ENCODE results near the gene GTPBP4. TPM values are rescaled to one million over a fixed set of nuclear protein-coding genes. Genes with fewer than 3 reads are reported as not detected.
"Not testable (repeated sequence)": the region's sequence is repeated elsewhere in the genome, so short reads cannot be mapped to it uniquely, and the experiment has no call there.

GTPBP4 gene
- total and polyA plus RNA-seq, 9 donors: 29.0 to 55.1 (median 47.3) TPM

DNA sequence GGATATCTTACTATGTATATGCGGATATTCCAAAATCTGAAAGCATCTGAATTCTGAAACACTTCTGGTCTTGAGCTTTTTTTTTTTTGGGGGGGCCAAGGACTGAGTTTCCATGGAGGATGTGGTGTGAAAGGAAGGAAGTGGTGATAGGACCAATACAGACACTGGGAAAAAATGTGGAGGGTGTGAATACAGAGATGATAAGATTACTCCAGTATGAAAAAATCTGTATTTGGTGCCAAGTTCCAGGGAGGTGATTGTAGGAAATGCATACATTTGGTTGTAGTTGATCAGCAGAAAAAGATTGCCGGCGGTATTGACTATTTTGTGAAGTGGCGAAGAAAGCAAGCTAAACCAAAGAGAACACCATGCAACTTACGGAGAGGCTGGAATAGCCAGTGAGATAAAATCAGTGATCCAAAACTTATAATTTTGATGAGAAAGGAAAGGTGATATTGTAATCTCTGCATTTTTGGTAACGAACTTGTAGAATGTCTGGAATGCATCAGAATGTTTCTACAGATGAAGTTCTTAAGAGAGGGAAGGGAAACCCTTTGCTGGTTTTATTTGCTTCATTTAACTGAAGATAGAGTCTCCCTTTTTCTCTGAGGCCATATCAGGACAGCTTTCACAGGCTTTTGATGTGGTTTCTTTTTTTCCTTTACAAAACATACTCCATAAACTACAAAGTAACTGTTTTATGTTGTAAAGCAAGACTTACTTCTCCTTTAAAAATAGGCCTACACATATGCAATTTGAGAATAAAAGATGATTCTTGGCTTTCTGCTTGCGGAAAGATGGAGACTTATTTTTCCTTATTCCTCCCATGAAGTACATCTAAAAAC is 73.9 kb downstream of the GTPBP4 start:
- Histone ChIP-seq H3K36me3 (ENCODE audit: control insufficient read depth, insufficient read depth, low read length) (peaks cover 6% of the 10 kb centered on the region), H3K4me3 (ENCODE audit: low read length) (no peak overlapping the region), H3K27me3 (ENCODE audit: control insufficient read depth, insufficient read depth, low read length) (no peaks in the 10 kb centered on the region), H3K27ac (ENCODE audit: low read length) (no peak overlapping the region), H3K9me3 (replicated peaks; ENCODE audit: control insufficient read depth, low read depth, low read length) (no peaks in the 10 kb centered on the region), H3K4me1 (ENCODE audit: control insufficient read depth, insufficient read depth, low read length) (peaks cover 9% of the 10 kb centered on the region)
- no peak for DNase-seq
- 98% methylated on average over 4 of the region's 7 CpGs for WGBS (ENCODE audit: insufficient coverage)

DNA sequence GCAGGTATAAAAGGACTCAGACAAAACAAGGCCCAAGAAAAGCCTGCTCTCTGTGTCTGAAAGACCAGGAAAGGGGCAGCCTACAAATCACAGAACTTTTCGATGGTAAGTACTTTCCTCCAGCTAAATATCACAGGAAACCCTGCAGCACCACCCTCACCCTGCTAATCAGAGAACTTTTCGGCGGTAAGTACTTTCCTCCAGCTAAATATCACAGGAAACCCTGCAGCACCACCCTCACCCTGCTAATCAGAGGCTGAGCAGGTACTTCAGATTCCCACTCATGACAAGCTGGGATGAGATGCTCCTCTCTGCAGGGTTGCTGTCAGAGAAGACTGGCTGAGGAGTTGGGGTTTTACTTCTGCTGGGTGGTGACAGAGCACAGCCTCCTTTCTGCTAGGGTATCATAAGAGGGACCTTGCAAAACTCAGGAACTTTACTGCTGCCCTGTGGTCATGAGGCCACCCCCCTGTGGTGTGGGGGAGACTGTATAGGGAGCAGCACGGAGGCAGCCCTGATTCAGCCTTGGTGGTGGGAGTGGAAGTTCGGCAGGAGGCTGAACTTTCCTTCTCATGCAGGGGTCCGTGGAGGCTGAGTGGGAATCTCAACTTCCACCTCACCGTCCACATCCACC is 75.1 kb downstream of the GTPBP4 start:
- Histone ChIP-seq H3K36me3 (ENCODE audit: control insufficient read depth, insufficient read depth, low read length) (peaks cover 6% of the 10 kb centered on the region), H3K4me1 (ENCODE audit: control insufficient read depth, insufficient read depth, low read length) (no peaks in the 10 kb centered on the region), H3K27ac (ENCODE audit: low read length) (no peak overlapping the region), H3K4me3 (ENCODE audit: low read length) (no peak overlapping the region), H3K9me3 (replicated peaks; ENCODE audit: control insufficient read depth, low read depth, low read length) (no peaks in the 10 kb centered on the region), H3K27me3 (ENCODE audit: control insufficient read depth, insufficient read depth, low read length) (no peaks in the 10 kb centered on the region)
- DNase-seq: no peak
- WGBS (ENCODE audit: insufficient coverage): 80% methylated on average over 1 of the region's 7 CpGs

DNA sequence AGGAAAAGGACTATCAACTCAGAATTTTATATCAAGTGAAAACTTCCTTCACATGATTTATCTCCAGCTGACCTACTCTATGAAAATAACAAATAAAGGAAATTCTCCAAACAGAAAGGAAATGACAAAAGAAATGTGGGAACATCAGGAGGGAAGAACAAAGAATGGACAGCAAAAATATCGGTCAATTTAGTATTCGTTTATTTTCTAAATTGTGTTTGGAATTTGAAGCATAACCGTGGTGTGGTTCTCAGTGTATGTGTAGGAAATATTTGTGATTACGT is 76.7 kb downstream of the GTPBP4 start:
- WGBS (ENCODE audit: insufficient coverage): 100% methylated on average over 2 of the region's 4 CpGs
- Histone ChIP-seq H3K4me1 (ENCODE audit: control insufficient read depth, insufficient read depth, low read length) (no peaks in the 10 kb centered on the region), H3K36me3 (ENCODE audit: control insufficient read depth, insufficient read depth, low read length) (peaks cover 4% of the 10 kb centered on the region), H3K27me3 (ENCODE audit: control insufficient read depth, insufficient read depth, low read length) (no peaks in the 10 kb centered on the region), H3K27ac (ENCODE audit: low read length) (no peak overlapping the region), H3K9me3 (replicated peaks; ENCODE audit: control insufficient read depth, low read depth, low read length) (no peaks in the 10 kb centered on the region), H3K4me3 (ENCODE audit: low read length) (no peak overlapping the region)
- DNase-seq: no peak

DNA sequence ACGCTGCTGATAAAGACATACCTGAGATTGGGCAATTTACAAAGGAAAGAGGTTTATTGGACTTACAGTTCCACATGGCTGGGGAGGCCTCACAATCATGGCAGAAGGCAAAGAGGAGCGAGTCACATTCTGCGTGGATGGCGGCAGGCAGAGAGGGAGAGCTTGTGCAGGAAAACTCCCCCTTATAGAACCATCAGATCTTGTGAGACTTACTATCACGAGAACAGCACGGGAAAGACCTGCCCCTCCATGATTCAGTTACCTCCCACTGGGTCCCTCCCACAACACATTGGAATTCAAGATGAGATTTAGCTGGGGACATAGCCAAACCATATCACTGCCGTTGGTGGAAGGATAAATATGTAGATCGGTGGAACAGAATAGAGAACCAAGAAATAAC is 78.5 kb downstream of the GTPBP4 start:
- not testable (repeated sequence) for H3K4me3 ChIP-seq (ENCODE audit: low read length); H3K27ac ChIP-seq (ENCODE audit: low read length); H3K27me3 ChIP-seq (ENCODE audit: control insufficient read depth, insufficient read depth, low read length); H3K4me1 ChIP-seq (ENCODE audit: control insufficient read depth, insufficient read depth, low read length); DNase-seq; H3K36me3 ChIP-seq (ENCODE audit: control insufficient read depth, insufficient read depth, low read length); H3K9me3 ChIP-seq (replicated peaks; ENCODE audit: control insufficient read depth, low read depth, low read length)
- WGBS (ENCODE audit: insufficient coverage): 100% methylated on average over 1 of the region's 8 CpGs

DNA sequence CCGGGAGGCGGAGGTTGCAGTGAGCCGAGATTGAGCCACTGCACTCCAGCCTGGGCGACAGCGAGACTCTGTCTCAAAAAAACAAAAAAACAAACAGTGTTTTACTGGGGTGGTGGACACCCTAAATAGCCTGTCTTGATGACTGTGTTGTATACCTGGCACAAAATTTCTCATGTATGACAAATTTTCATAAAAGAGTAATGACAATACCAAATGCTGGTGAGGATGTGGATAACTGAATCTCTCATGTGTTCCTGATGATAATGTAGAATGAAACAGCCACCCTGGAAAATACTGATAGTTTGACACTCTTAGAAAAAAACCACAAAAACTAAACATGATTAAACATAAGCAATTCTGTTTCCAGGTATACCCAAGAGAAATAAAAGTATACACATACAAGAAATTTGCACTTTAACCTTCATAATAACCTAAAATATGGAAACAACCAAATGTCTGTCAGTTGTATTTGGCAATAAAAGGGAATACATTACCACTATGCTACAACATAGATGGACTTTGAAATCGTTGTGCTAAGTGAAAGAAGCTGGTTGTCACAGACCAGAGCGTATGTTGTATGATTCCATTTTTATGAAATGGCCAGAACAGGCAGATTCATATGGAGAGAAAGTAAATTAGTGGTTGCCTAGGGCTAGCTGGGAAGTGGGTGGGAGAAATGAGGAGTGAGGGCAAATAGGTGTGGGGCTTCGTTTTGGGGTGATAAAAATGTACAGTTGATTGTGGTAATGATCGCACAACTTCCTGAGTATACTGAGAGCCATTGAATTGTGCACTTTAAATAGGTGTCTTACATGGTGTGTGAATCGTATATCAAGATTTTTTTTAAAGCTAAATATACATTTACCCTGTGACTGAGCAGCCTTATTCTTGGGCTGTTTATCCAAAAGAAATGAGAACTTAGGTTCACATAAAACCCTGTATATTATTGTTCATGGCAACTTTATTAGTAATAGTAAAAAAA is 80.4 kb downstream of the GTPBP4 start:
- no peak for DNase-seq
- Histone ChIP-seq H3K4me1 (ENCODE audit: control insufficient read depth, insufficient read depth, low read length) (no peaks in the 10 kb centered on the region), H3K9me3 (replicated peaks; ENCODE audit: control insufficient read depth, low read depth, low read length) (no peaks in the 10 kb centered on the region), H3K27ac (ENCODE audit: low read length) (no peak overlapping the region), H3K36me3 (ENCODE audit: control insufficient read depth, insufficient read depth, low read length) (peaks cover 2% of the 10 kb centered on the region), H3K27me3 (ENCODE audit: control insufficient read depth, insufficient read depth, low read length) (no peaks in the 10 kb centered on the region), H3K4me3 (ENCODE audit: low read length) (no peak overlapping the region)
- 79% methylated on average over 4 of the region's 10 CpGs for WGBS (ENCODE audit: insufficient coverage)

Other genes starting within 250 kb of the GTPBP4 start
- gene LARP4B, start 56.7 kb upstream of the GTPBP4 start, total RNA-seq: 35.8 TPM
- gene LARP4B, start 56.7 kb upstream of the GTPBP4 start, polyA plus RNA-seq (ENCODE audit: insufficient read depth in 1 of 8, insufficient read length in 8 of 8, low replicate concordance in 1 of 8): 10 to 100 TPM; 40.9 to 84.5 (median 55.3) TPM
- not detected for gene IDI2, start 37.4 kb downstream of the GTPBP4 start, total RNA-seq
- gene IDI2, start 37.4 kb downstream of the GTPBP4 start, polyA plus RNA-seq (ENCODE audit: insufficient read depth in 1 of 8, insufficient read length in 8 of 8, low replicate concordance in 1 of 8): under 1 TPM in 3 of 8 donors, not detected in 5; 0.11 to 0.15 (median 0.11) TPM
- gene IDI1, start 60.7 kb downstream of the GTPBP4 start, total RNA-seq: 29.7 TPM
- gene IDI1, start 60.7 kb downstream of the GTPBP4 start, polyA plus RNA-seq (ENCODE audit: insufficient read depth in 1 of 8, insufficient read length in 8 of 8, low replicate concordance in 1 of 8): 10 to 100 TPM; 33.9 to 55.0 (median 44.7) TPM
- gene WDR37, start 68.0 kb downstream of the GTPBP4 start, total RNA-seq: 8.7 TPM
- 10 to 100 TPM in 6 of 8 donors, 1 to 10 TPM in 2; 9.4 to 12.5 (median 10.8) TPM for gene WDR37, start 68.0 kb downstream of the GTPBP4 start, polyA plus RNA-seq (ENCODE audit: insufficient read depth in 1 of 8, insufficient read length in 8 of 8, low replicate concordance in 1 of 8)

Data from muscle of leg (tissue), 11 donors.